HEK293 (cell line): Measurements from ENCODE around the gene EXOSC2.

Experiments used
- BCL11B ChIP-seq: fragments of 450-650 bp; formaldehyde crosslinking; IDR thresholded peaks from 2 replicates; pipeline ENCODE4 v1.5.1; 2016; ENCODE audit warnings: low read depth, missing biosample characterization, missing genetic modification characterization
- GFI1B ChIP-seq: fragments of 450-650 bp; formaldehyde crosslinking; IDR thresholded peaks from 2 replicates; pipeline ENCODE4 v1.5.1; 2016; ENCODE audit warnings: missing biosample characterization, missing genetic modification characterization
- KLF7 ChIP-seq: fragments of 450-650 bp; formaldehyde crosslinking; IDR thresholded peaks from 2 replicates; pipeline ENCODE4 v1.5.1; 2016; ENCODE audit warnings: missing biosample characterization, missing genetic modification characterization, borderline replicate concordance
- SCRT1 ChIP-seq: fragments of 450-650 bp; formaldehyde crosslinking; IDR thresholded peaks from 2 replicates; pipeline ENCODE4 v1.5.1; 2016; ENCODE audit warnings: missing biosample characterization, missing genetic modification characterization, borderline replicate concordance
- ZBTB20 ChIP-seq: fragments of 450-650 bp; formaldehyde crosslinking; IDR thresholded peaks from 2 replicates; pipeline ENCODE4 v1.5.1; 2016; ENCODE audit warnings: missing biosample characterization, missing genetic modification characterization
- ZIC2 ChIP-seq: fragments of 450-650 bp; formaldehyde crosslinking; IDR thresholded peaks from 2 replicates; pipeline ENCODE4 v1.5.1; 2016; ENCODE audit warnings: missing biosample characterization, missing genetic modification characterization
- ZNF138 ChIP-seq: fragments of 450-650 bp; formaldehyde crosslinking; IDR thresholded peaks from 2 replicates; pipeline ENCODE4 v1.5.1; 2016; ENCODE audit warnings: missing biosample characterization, missing genetic modification characterization, borderline replicate concordance
- ZNF19 ChIP-seq: fragments of 450-650 bp; formaldehyde crosslinking; IDR thresholded peaks from 2 replicates; pipeline ENCODE4; 2016; ENCODE audit warnings: missing biosample characterization, missing genetic modification characterization, low read depth
- ZNF292 ChIP-seq: fragments of 450-650 bp; formaldehyde crosslinking; IDR thresholded peaks from 2 replicates; pipeline ENCODE4 v1.5.1; 2016; ENCODE audit warnings: low read depth, missing biosample characterization, missing genetic modification characterization, borderline replicate concordance
- ZNF302 ChIP-seq: fragments of 450-650 bp; formaldehyde crosslinking; IDR thresholded peaks from 2 replicates; pipeline ENCODE4 v1.5.1; 2016; ENCODE audit warnings: missing biosample characterization, missing genetic modification characterization, low read depth
- ZNF341 ChIP-seq: fragments of 450-650 bp; formaldehyde crosslinking; IDR thresholded peaks from 2 replicates; pipeline ENCODE4; 2016; ENCODE audit warnings: low read depth, missing biosample characterization, missing genetic modification characterization
- ZNF433 ChIP-seq: fragments of 450-650 bp; formaldehyde crosslinking; IDR thresholded peaks from 2 replicates; pipeline ENCODE4 v1.5.1; 2016; ENCODE audit warnings: missing biosample characterization, missing genetic modification characterization, low read depth
- ZNF544 ChIP-seq: fragments of 450-650 bp; formaldehyde crosslinking; IDR thresholded peaks from 2 replicates; pipeline ENCODE4 v1.5.0; 2017; ENCODE audit warnings: missing biosample characterization, missing genetic modification characterization
- ZNF549 ChIP-seq: fragments of 450-650 bp; IDR thresholded peaks from 2 replicates; pipeline ENCODE4 v1.5.1; 2018; ENCODE audit warnings: missing biosample characterization, missing genetic modification characterization, mild to moderate bottlenecking, inconsistent platforms, moderate library complexity
- ZNF621 ChIP-seq: fragments of 450-650 bp; formaldehyde crosslinking; IDR thresholded peaks from 2 replicates; pipeline ENCODE4 v1.5.1; 2017; ENCODE audit warnings: missing biosample characterization, missing genetic modification characterization
- TF ChIP-seq, protein P1 (sequence below): fragments of 450-650 bp; formaldehyde crosslinking; conservative IDR thresholded peaks from 2 replicates; pipeline ENCODE4 v1.5.1; 2016; ENCODE audit warnings: low read depth, missing biosample characterization, missing genetic modification characterization
- TF ChIP-seq, protein P2 (sequence below): fragments of 450-650 bp; formaldehyde crosslinking; IDR thresholded peaks from 2 replicates; pipeline ENCODE4 v1.5.1; 2016; ENCODE audit warnings: missing biosample characterization, missing genetic modification characterization
- TF ChIP-seq, protein P3 (sequence below): fragments of 450-650 bp; formaldehyde crosslinking; IDR thresholded peaks from 2 replicates; pipeline ENCODE4 v1.5.1; 2016; ENCODE audit warnings: missing biosample characterization, missing genetic modification characterization
- TF ChIP-seq, protein P4 (sequence below): fragments of 450-650 bp; formaldehyde crosslinking; IDR thresholded peaks from 2 replicates; pipeline ENCODE4 v1.5.1; 2017; ENCODE audit warnings: missing biosample characterization, missing genetic modification characterization
- TF ChIP-seq, protein P5 (sequence below): fragments of 450-650 bp; IDR thresholded peaks from 2 replicates; pipeline ENCODE4 v1.5.1; 2018; ENCODE audit warnings: missing biosample characterization, mild to moderate bottlenecking, missing genetic modification characterization

Gene EXOSC2

DNA sequence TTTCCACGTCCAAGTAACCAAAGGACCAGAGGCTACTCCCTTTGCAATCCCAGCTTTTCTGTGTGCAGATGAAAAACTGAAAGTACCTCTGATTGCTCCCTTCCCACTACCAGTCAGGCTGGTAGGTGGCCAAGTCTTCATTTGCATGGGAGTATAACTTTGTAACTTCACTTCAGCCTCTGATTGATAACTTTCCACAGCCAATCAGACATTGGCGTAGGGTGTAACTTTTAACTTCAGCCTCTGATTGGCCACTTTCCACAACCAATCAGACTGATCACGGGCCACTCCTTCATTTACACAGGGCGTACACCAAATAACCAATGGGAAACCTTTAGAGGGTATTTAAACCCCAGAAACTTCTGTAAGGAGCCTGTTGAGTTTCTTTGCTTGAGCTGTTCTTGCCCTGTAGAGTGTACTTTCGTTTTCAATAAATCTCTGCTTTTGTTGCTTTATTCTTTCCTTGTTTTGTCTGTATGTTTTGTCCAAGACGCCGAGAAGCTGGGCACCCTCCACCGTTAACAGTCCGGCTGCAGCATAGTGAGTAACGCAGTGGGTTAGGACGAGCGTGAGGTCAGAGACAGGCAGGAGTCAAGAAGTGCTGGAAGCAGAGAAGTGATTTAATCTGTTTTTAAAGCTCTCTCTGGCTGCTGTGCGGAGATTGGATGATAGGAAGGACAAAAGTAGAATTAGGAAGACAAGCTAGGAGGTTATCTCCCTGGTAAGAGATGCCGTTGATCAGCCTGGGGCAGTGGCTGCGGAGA is 3.5 kb upstream of the EXOSC2 start (continued):
- TF ChIP-seq, protein P1, sequence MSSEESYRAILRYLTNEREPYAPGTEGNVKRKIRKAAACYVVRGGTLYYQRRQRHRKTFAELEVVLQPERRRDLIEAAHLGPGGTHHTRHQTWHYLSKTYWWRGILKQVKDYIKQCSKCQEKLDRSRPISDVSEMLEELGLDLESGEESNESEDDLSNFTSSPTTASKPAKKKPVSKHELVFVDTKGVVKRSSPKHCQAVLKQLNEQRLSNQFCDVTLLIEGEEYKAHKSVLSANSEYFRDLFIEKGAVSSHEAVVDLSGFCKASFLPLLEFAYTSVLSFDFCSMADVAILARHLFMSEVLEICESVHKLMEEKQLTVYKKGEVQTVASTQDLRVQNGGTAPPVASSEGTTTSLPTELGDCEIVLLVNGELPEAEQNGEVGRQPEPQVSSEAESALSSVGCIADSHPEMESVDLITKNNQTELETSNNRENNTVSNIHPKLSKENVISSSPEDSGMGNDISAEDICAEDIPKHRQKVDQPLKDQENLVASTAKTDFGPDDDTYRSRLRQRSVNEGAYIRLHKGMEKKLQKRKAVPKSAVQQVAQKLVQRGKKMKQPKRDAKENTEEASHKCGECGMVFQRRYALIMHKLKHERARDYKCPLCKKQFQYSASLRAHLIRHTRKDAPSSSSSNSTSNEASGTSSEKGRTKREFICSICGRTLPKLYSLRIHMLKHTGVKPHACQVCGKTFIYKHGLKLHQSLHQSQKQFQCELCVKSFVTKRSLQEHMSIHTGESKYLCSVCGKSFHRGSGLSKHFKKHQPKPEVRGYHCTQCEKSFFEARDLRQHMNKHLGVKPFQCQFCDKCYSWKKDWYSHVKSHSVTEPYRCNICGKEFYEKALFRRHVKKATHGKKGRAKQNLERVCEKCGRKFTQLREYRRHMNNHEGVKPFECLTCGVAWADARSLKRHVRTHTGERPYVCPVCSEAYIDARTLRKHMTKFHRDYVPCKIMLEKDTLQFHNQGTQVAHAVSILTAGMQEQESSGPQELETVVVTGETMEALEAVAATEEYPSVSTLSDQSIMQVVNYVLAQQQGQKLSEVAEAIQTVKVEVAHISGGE, result no peak
- TF ChIP-seq ZNF341 (no peak), ZNF549 (tag by site-specific recombination) (no peak), BCL11B (tag by site-specific recombination) (no peak), ZNF302 (tag by site-specific recombination) (no peak), SCRT1 (tag by site-specific recombination) (peak; percentile 70; the same call in 1 of the 2 replicates), ZNF138 (tag by site-specific recombination) (no peak), ZNF433 (tag by site-specific recombination) (no peak), ZNF19 (tag by site-specific recombination) (no peak), ZBTB20 (tag by site-specific recombination) (peak; percentile 38; the same call in 1 of the 2 replicates), KLF7 (tag by site-specific recombination) (no peak), ZNF621 (tag by site-specific recombination) (no peak), ZIC2 (tag by site-specific recombination) (no peak), ZNF292 (no peak), ZNF544 (tag by site-specific recombination) (no peak), GFI1B (peak; percentile 52; the same call in 1 of the 2 replicates)
- TF ChIP-seq, protein P2, sequence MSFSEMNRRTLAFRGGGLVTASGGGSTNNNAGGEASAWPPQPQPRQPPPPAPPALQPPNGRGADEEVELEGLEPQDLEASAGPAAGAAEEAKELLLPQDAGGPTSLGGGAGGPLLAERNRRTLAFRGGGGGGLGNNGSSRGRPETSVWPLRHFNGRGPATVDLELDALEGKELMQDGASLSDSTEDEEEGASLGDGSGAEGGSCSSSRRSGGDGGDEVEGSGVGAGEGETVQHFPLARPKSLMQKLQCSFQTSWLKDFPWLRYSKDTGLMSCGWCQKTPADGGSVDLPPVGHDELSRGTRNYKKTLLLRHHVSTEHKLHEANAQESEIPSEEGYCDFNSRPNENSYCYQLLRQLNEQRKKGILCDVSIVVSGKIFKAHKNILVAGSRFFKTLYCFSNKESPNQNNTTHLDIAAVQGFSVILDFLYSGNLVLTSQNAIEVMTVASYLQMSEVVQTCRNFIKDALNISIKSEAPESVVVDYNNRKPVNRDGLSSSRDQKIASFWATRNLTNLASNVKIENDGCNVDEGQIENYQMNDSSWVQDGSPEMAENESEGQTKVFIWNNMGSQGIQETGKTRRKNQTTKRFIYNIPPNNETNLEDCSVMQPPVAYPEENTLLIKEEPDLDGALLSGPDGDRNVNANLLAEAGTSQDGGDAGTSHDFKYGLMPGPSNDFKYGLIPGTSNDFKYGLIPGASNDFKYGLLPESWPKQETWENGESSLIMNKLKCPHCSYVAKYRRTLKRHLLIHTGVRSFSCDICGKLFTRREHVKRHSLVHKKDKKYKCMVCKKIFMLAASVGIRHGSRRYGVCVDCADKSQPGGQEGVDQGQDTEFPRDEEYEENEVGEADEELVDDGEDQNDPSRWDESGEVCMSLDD (tag by site-specific recombination), result no peak
- TF ChIP-seq, protein P3, sequence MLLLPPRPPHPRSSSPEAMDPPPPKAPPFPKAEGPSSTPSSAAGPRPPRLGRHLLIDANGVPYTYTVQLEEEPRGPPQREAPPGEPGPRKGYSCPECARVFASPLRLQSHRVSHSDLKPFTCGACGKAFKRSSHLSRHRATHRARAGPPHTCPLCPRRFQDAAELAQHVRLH (tag by site-specific recombination), result no peak
- TF ChIP-seq, protein P4, sequence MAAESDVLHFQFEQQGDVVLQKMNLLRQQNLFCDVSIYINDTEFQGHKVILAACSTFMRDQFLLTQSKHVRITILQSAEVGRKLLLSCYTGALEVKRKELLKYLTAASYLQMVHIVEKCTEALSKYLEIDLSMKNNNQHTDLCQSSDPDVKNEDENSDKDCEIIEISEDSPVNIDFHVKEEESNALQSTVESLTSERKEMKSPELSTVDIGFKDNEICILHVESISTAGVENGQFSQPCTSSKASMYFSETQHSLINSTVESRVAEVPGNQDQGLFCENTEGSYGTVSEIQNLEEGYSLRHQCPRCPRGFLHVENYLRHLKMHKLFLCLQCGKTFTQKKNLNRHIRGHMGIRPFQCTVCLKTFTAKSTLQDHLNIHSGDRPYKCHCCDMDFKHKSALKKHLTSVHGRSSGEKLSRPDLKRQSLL (tag by site-specific recombination), result no peak
- TF ChIP-seq, protein P5, sequence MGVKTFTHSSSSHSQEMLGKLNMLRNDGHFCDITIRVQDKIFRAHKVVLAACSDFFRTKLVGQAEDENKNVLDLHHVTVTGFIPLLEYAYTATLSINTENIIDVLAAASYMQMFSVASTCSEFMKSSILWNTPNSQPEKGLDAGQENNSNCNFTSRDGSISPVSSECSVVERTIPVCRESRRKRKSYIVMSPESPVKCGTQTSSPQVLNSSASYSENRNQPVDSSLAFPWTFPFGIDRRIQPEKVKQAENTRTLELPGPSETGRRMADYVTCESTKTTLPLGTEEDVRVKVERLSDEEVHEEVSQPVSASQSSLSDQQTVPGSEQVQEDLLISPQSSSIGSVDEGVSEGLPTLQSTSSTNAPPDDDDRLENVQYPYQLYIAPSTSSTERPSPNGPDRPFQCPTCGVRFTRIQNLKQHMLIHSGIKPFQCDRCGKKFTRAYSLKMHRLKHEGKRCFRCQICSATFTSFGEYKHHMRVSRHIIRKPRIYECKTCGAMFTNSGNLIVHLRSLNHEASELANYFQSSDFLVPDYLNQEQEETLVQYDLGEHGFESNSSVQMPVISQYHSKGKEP, result 0 out of 2 replicates have a peak, but pooled peaks have one; percentile 16
